HG02938 (cell line): ENCODE results near the gene ATP6V0C.

Experiments
- ATAC-seq: cut with Tn5 transposase; IDR thresholded peaks from one replicate; pipeline ENCODE4 v1.9.1; 2021; ENCODE audit warnings: mild to moderate bottlenecking, moderate library complexity; ENCODE audit not compliant: unreplicated experiment

The ATP6V0C gene

DNA sequence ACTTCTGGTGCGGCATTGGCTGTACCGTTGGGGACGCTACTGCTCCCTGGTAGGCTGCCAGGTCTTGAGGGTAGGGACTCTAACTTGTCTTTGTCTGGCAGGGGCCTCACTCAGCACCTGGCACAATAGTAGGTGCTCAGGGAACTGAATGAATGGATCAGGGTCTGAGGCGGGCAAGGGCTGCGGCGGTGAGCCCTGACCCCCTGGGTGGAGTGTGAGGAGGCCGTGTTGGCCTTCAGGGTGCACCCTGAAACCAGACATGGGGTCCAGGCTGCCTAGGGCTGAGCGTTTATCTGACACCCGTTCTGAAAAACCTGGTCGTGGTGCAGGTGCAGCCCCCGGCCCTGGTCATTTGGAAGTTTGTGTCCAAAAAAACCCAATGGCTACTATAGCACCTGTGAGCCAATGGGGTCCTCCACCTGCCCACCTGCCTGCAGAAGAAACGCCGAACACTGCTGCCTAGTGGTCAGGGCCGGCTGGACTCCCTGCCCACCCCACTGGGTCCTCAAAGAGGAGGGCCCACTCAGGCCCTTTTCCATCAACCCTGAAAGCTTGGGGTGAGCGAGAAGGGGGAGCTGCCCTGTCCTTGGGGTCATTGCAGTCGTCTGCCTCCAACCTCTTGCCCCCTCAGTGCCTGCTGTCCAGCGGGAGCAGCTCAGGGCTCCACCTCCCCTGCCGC, 4.9 kb upstream of the ATP6V0C start:
- no peak for ATAC-seq

DNA sequence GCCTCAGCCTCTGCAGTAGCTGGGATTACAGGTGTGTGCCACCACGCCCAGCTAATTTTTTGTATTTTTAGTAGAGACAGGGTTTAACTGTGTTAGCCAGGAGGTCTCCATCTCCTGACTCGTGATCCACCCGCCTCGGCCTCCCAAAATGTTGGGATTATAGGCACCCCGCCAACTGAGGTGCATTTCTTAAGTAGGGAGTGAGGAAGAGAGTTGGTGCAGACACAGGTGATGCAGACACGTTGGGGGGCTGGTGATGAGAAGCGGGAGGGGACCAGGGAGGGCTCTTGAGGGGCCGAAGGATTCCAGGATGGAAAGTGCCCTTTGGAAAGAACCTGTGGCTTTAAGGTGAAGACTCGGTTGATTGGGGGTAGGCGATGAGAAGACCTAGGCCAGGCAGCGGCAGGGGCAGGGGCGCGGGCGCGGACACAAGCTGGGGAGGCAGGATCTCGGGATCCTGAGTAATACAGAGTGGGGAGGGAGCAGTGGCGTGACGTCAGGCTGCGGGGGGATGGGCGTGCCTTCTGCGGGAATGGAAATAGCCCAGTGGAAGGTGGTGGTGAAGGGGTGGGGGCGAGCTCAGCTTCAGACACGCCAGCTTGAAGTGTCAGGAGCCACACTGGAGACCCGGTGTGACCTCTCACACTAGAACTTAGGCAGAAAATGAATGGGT, 2.5 kb upstream of the ATP6V0C start:
- no peak for ATAC-seq

DNA sequence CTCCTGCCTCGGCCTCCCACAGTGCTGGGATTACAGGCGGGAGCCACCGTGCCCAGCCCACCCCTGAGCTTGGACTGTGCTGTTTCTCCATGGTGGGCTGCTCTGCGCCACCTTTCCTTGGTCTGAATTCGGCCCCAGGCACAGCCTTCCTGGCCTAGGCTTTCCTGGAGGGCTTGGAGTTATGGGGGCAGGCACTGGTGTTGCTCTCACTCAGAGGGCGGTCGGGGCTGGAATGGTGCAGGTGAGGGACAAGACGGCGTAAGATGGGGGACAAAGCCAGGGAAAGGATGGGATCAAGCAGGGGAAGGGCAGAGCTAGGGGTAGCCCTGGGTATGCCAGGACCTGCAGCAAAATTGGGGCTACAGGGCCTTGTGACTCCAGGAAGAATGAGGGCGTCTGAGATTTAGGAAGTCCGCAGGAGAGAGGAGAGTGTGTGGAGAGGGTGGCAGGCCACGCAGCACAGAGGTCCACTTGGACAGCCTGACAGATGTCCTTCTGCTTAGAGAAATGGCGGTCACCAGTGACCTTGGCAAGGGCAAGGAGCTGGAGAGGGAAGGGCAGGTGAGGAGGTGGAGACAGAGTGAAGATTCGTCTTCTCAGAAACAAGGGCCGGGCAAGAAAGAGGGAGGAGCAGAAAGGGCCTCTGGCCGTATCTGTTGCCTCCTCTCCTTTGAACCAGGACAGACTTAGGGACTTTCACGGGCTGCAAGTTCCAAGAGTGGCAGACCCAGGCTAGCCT, 1.6 kb upstream of the ATP6V0C start:
- no peak for ATAC-seq

DNA sequence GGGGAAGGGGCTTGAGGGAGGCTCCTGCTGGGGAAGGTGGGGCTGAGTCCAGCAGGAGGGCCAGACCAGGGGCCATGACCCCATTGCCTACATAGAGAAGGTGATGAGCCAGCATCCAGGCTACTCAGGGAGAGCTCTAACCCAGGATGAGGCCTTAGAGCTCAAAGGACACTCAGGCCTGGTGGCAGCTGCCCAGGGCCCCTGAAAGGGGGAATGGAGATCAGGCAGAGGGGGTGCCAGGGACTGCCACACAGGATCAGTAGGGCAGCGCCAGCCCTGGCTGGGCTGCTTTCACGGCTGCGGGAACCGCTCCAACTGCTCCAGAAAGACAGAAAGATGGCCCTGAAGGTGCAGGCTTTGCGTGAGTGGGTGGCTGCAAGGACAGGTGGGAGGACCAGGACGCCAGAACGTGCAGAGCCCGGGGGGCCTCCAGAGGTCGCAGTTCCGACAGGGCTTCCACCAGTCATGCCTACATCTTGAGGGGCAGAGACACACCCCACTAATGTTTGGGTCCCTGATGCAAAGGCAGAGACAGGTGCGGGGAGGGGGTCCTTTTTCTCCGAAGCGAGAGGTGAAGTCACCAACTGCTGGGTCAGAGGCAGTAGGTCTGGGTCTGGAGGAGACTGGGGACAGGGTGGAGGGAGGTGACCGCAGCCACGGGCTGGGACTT, 882 bp upstream of the ATP6V0C start:
- no peak for ATAC-seq

DNA sequence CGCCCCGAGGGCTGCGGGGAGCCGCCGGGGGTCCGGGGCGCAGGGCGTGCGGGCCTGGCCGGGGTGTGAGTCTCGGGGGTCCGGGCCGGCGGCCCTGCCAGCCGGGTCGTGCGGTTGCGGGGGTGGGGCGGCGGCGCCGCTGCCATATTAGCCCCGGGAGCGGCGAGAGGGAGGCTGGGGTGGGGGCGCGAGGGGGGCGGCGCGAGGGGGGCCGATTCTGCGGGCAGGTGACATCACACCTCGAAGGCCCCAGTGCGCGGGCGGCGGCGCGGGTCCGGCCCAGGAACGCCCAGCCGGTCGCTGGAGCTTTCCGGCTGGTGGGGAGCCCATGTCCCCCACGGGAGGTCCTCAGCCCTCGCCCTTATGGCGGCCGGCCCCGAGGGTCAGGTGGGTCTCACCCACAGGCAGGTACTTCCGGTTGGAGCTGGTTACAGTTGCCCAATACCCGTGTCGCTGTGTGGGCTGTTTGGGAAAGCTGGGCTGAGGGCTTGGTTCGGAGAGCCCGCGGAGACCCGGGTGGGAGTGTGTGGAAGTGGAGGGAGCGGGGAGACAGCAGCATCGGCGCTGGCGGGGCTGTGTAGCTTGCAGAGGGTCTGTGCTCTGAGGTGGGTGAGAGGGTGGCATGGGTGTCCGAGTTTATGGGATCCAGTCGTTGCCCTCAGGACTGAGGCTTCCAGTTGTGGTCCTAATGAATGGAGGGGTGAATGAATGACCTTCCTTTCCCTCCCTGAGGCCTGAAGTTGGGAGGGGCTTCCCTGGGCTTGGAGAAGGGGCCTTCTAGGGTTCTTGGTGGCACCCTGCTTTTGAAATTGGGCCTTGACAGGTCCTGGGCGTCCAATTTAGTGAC, 804 bp downstream of the ATP6V0C start:
- ATAC-seq = no peak

DNA sequence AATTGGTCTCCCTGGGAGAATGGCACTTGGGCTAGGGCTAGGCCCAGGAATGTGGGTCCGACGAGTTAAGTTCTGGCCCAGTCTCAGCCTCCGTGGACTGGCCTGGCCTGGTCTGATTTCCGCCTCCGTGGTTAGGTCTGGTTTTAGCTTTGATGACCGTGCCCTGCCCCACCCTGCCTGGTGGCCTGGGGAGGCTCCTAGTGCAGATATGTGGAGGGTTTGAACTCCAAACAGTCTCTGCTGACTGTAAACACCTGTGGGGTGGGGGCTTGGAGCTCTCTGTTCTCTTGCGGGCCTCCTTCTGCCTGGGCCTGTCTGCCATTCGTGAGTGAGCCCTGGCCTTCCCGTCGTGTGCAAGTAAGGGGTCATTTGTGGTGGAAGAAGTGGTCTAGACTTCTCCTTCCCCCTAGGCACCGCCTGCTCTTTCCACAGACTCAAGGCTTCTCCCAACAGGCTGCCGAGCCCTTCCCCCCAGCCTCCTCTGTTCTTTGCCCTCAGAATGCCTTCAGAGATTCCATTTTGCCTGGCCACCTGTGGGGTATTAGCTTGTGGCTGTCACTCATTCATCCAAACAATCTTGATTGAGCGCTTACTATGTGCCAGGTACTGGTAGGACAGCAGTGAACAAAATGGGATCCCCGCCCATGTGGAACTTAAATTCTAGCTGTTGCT, 1.6 kb downstream of the ATP6V0C start:
- ATAC-seq = no peak

DNA sequence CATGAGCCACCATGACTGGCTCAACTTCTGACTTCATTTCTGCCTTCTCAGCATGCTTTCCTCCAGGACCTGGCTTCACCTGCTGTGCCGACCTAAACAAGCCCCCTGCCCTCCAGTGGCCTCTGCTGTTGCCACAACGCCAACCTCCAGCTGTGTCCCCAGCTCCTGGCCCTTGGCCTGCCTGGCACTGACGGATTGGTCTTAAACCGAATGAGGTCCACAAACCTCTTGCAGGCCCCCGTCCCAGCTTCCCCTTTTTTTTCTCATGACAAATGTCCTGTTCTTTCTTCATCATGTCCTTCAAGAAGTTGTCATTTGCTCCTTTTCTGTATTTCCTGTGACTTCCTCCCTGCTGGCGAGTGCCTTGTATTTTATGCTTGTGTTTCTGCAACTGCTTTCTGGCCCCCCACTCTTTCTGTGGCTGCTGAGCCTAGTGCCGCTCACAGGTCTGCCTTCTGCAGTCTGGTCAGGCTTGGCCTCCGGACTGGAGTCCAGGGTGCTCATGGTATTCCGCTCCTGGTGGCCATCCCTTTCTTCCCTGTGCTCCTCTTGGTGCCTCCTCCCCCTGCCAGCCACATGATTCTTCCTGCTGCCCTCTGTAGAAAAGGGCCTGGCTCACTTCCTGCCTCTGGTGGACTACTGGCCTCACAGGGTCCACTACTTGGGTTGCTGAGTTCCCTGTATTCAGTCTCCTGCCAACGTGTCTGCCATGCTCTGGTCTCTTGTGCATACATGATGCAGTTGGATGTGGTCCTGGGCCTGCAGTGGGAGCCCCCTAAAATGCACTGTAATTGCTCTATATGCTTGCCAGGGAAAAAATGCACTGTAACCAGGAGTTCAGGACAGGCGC, 2.9 kb downstream of the ATP6V0C start:
- no peak for ATAC-seq

DNA sequence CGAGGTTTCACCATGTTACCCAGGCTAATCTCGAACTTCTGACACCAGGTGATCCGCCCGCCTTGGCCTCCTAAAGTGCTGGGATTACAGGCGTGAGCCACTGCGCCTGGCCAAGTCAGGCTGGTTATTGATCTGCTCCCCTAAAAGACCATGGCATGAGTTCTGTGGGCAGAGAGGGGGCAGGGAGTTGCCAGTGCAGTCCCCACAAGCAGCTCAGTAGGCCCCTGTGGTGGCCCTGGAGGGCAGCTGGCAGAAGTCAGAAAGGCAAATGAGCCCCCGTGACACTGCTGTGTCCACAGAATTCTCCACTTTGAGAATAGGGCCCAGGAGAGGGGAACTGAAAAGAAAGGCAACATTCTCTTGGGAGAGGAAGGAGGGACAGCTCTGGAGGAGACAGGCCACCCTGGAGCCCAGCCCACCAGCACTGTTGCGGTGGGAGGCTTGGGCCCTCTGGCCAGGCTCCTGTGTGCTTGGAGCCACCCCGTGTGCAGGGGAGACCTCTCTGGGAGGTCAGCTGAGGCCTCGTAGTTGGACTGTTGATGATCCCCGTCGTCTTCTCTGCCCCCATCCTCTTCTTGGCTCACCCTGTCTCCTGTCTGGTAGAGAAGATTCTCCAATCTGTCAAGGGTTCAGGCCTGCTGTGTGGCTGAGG, 4.3 kb downstream of the ATP6V0C start:
- ATAC-seq = no peak

DNA sequence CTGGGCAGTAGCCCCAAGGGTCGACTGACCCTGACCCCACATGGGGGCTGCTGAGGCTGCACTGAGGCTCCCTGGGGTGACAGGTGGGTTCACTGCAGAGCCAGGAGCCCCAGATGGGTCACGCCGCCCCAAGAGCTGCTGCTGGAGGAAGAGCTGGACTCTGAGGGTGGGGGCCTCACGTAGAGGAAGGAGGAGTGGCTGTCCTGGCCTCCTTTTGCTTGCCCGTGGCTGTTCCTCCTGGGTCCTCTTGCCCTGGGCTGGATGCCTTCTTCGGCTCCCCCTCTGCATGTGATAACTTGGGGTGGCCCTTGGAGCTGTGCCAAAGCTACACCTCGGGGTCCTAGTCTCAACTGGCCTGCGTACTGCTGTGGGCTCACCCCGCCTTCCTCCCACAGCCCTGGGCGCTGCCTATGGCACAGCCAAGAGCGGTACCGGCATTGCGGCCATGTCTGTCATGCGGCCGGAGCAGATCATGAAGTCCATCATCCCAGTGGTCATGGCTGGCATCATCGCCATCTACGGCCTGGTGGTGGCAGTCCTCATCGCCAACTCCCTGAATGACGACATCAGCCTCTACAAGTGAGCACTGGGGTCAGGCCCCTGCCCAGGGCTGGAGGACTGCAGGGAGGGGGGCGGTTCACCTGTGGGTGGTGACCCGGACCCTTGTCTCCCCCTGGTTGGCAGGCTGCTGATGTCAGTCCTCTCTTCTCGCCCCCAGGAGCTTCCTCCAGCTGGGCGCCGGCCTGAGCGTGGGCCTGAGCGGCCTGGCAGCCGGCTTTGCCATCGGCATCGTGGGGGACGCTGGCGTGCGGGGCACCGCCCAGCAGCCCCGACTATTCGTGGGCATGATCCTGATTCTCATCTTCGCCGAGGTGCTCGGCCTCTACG, 5.3 kb downstream of the ATP6V0C start:
- no peak for ATAC-seq

DNA sequence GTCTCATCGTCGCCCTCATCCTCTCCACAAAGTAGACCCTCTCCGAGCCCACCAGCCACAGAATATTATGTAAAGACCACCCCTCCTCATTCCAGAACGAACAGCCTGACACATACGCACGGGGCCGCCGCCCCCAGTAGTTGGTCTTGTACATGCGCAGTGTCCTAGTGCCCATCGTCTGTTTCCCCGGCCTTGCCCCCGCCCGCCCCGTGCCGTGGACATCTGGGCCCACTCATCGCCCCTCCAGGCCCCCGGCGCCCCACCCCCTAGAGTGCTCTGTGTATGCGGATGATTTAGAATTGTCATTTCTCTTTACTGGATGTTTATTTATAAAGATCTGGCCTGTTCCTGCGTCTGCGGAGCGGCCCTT, 5.9 kb downstream of the ATP6V0C start:
- no peak for ATAC-seq

DNA sequence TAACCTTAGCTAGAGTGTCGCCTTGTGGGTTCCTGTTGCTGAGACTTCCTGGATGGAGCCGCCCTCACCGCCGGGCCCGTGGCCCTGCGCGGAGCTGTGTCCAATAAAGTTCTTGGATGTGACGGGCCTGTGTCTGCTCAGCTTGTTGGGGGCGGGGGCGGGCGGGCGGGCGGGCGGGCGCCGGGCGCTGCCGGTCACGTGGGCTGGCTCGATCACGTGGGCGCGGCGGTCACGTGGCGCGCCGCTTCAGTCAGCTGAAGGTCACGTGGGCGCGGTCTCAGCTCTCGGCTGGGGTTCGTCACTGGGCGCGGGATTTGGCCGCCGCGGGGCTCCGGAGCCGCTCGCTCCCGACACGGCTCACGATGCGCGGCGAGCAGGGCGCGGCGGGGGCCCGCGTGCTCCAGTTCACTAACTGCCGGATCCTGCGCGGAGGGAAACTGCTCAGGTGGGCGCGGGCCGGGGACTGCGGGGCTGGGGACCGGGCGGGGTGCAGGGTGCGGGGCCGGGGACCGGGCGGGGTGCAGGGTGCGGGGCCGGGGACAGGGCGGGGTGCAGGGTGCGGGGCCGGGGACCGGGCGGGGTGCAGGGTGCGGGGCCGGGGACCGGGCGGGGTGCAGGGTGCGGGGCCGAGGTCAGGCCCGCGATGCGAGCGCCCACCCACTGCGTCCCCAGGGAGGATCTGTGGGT, 6.5 kb downstream of the ATP6V0C start, which contains the start of gene AMDHD2:
Gene AMDHD2, plus strand, starts transcription at position 275 of the 687 bp plus-strand sequence. Its CDS starts 88 bp downstream, at position 363.
- no peak for ATAC-seq

DNA sequence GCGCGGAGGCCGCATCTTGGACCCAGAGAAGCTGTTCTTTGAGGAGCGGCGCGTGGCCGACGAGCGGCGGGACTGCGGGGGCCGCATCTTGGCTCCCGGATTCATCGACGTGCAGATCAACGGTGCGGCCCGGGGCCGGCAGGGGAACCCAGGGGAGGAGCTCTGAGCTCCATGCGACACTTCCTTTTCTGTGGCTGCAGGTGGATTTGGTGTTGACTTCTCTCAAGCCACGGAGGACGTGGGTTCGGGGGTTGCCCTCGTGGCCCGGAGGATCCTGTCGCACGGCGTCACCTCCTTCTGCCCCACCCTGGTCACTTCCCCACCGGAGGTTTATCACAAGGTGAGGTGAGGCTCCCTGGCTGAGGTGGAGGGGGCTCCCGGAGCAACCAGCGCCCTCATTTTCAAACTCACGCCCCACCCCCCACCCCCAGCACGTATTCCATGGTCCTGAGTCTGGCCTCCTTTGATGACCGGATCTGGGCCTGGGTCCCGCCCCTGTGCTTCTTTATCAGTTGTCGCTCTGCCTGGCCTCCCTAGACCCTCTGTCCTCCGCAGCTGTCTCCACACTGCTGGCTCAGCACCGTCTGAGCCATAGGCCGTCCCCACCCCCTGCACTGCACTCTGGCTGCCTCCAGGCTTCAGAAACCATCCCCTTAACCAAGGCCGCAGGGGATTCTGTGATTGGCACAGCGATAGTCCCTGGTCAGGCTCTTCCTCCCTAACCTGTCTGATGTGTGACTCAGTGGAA, 7.2 kb downstream of the ATP6V0C start:
- no peak for ATAC-seq

DNA sequence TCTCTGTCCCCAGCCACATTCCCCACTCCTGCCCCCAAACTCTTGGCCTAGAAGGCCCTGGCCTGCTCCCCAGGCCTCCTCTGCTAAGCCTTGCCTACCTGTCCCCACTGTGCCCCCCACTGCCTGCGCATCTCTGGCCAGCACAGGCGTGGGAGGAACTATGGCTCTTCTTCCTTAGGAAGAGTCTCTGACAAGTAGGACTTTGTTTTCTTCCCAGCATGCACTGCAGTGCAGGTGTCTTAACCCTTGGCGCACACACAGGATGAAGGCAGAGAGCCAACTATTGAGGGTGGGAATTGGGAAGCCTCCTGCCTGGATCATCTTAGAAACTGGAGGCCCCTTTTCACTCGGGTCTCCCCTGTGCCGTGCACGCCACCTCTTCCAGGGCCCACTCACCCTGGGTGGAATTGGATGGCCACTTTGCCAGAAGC, 10.1 kb downstream of the ATP6V0C start:
- no peak for ATAC-seq

DNA sequence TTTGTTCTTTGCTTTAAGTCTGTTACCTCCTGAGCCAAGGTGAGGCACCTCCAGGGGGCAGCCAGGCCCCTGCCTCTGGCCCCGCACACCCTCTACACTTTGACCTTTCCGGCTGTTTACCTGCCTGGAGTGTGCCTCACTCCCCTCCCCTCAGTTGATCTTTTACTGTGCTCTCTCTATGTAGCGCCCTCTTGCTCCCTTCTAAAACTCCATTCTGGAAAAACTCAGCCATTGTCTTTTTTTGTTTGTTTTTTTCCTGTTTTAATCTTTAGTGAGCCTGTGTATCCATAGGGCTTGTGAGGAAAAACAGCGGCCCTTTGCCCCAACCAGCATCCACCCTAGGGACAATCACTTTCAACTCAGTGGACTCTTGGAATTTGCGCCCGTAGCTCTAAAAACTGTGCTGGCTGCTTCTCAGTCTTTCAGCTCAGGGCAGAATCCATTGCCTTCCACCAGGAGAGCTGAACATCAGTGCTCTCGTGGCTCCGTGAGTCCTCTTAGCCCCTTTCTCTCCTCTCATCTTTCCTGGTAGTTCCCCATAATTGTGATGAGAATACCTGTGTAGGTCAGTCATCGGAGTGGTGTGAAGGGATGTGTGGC, 10.7 kb downstream of the ATP6V0C start:
- no peak for ATAC-seq

DNA sequence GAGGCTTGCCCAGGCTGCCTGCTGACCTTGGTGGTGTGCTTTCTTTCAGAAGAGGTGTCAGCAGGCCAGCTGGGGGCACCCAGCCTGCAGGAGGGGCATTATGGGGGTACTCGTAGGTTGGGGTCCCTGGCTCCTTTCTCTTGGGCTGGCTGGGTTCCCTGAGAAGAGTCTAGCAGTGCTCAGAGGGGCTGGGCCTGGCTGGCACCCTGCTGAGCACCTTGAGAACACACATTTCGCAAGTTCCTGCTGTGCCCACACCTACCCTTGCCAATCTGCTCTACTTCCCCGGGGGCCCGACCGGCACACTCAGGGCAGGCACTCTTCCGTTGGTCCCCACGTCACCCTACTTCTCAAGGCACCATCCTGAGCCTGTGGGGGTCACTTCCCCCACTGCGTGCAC, 12.4 kb downstream of the ATP6V0C start:
- ATAC-seq = no peak
